HEK293 (cell line): ENCODE measurements around the gene GPR107.

Experiments
- CTCF ChIA-PET: fragments of 350-600 bp; formaldehyde crosslinking; extraction: SDS; loops from one replicate; lab custom pipeline; 2021; ENCODE audit warnings: antibody characterized with exemption; lab: Yijun Ruan, JAX
- POLR2A ChIA-PET: fragments of 300-600 bp; formaldehyde crosslinking; extraction: SDS; loops from one replicate; lab custom pipeline; 2020; ENCODE audit warnings: antibody characterized with exemption, inconsistent platforms; lab: Yijun Ruan, JAX
- H3K27ac ChIP-seq: fragments of 200-500 bp; sonication (Bioruptor generic); 2 replicates; pipeline ENCODE4 v1.5.1; 2014; ENCODE audit warnings: low read depth, low read length, control low read depth, inconsistent platforms; ENCODE audit errors: extremely low read depth
- H3K36me3 ChIP-seq, 2 experiments: fragments of 200-500 bp in 1 of 2; sonication (Bioruptor generic) in 1 of 2; 1 replicate in 1 of 2; 2 replicates in 1 of 2; pipeline ENCODE4 v1.5.1; 2014 to 2017; ENCODE audit warnings: inconsistent platforms in 2 of 2, low read length in 2 of 2; ENCODE audit not compliant: control insufficient read depth in 2 of 2, insufficient read depth in 1 of 2
- H3K4me1 ChIP-seq: fragments of 200-500 bp; sonication (Bioruptor generic); 2 replicates; pipeline ENCODE4 v1.5.1; 2014; ENCODE audit warnings: mild to moderate bottlenecking, low read length, inconsistent platforms; ENCODE audit not compliant: control insufficient read depth, insufficient read depth
- H3K4me3 ChIP-seq: 2 replicates; pipeline ENCODE4 v1.5.1; 2011; ENCODE audit warnings: low read depth, mild to moderate bottlenecking, control low read depth, low read length, moderate library complexity
- H3K9me3 ChIP-seq: fragments of 200-500 bp; sonication (Bioruptor generic); 2 replicates; pipeline ENCODE4 v1.5.1; 2014; ENCODE audit warnings: low read depth, low read length, inconsistent platforms; ENCODE audit not compliant: control insufficient read depth, insufficient read depth
- HOXA7 ChIP-seq: sonication (generic); formaldehyde crosslinking; IDR thresholded peaks from 2 replicates; pipeline ENCODE4 v1.8.1; 2022; ENCODE audit warnings: missing genetic modification reagents, borderline replicate concordance
- KLF7 ChIP-seq: fragments of 450-650 bp; formaldehyde crosslinking; IDR thresholded peaks from 2 replicates; pipeline ENCODE4 v1.5.1; 2016; ENCODE audit warnings: missing biosample characterization, missing genetic modification characterization, borderline replicate concordance
- PRDM10 ChIP-seq: fragments of 450-650 bp; formaldehyde crosslinking; IDR thresholded peaks from 2 replicates; pipeline ENCODE4 v1.5.1; 2016; ENCODE audit warnings: missing biosample characterization, missing genetic modification characterization
- PRDM6 ChIP-seq: fragments of 450-650 bp; formaldehyde crosslinking; IDR thresholded peaks from 2 replicates; pipeline ENCODE4 v1.5.1; 2017; ENCODE audit warnings: missing biosample characterization, missing genetic modification characterization
- SP7 ChIP-seq: fragments of 450-650 bp; formaldehyde crosslinking; IDR thresholded peaks from 2 replicates; pipeline ENCODE4 v1.5.1; 2016; ENCODE audit warnings: missing biosample characterization, missing genetic modification characterization
- WT1 ChIP-seq: fragments of 450-650 bp; formaldehyde crosslinking; IDR thresholded peaks from 2 replicates; pipeline ENCODE4 v1.5.1; 2016; ENCODE audit warnings: missing biosample characterization, missing genetic modification characterization
- ZFP69B ChIP-seq: fragments of 450-650 bp; formaldehyde crosslinking; IDR thresholded peaks from 2 replicates; pipeline ENCODE4 v1.5.1; 2016; ENCODE audit warnings: missing biosample characterization, missing genetic modification characterization
- ZIC2 ChIP-seq: fragments of 450-650 bp; formaldehyde crosslinking; IDR thresholded peaks from 2 replicates; pipeline ENCODE4 v1.5.1; 2016; ENCODE audit warnings: missing biosample characterization, missing genetic modification characterization
- ZNF114 ChIP-seq: fragments of 450-650 bp; formaldehyde crosslinking; IDR thresholded peaks from 2 replicates; pipeline ENCODE4 v1.5.0; 2017; ENCODE audit warnings: missing biosample characterization, missing genetic modification characterization
- ZNF121 ChIP-seq: fragments of 450-650 bp; formaldehyde crosslinking; IDR thresholded peaks from 2 replicates; pipeline ENCODE4 v1.5.1; 2016; ENCODE audit warnings: missing biosample characterization, missing genetic modification characterization
- ZNF248 ChIP-seq: fragments of 450-650 bp; formaldehyde crosslinking; IDR thresholded peaks from 2 replicates; pipeline ENCODE4 v1.5.1; 2017; ENCODE audit warnings: missing biosample characterization, missing genetic modification characterization
- ZNF596 ChIP-seq: fragments of 450-650 bp; IDR thresholded peaks from 2 replicates; pipeline ENCODE4 v1.5.0; 2018; ENCODE audit warnings: missing biosample characterization, mild to moderate bottlenecking, missing genetic modification characterization, moderate library complexity
- ZNF629 ChIP-seq: fragments of 450-650 bp; formaldehyde crosslinking; IDR thresholded peaks from 2 replicates; pipeline ENCODE4 v1.5.1; 2017; ENCODE audit warnings: missing biosample characterization, missing genetic modification characterization
- TF ChIP-seq, protein P1 (sequence below): fragments of 450-650 bp; formaldehyde crosslinking; IDR thresholded peaks from 2 replicates; pipeline ENCODE4 v1.5.1; 2016; ENCODE audit warnings: missing biosample characterization, missing genetic modification characterization, borderline replicate concordance
- TF ChIP-seq, protein P2 (sequence below): fragments of 450-650 bp; formaldehyde crosslinking; IDR thresholded peaks from 2 replicates; pipeline ENCODE4 v1.5.1; 2017; ENCODE audit warnings: missing biosample characterization, missing genetic modification characterization

The GPR107 gene

GRCh38 chr9:130062750-130063149 is 9.0 kb downstream of the GPR107 start:
- Histone ChIP-seq H3K9me3 (no peaks in the 10 kb centered on the region), H3K36me3 (peaks cover 0 to 10% of the 10 kb centered on the region in 2 experiments; a peak in 2 of 3 replicates), H3K4me1 (no peaks in the 10 kb centered on the region), H3K4me3 (no peak overlapping the region), H3K27ac (no peak overlapping the region)
- ChIA-PET CTCF (interaction anchor here (0.6 to 0.7 kb wide), 4 partner anchors 21 to 691 kb away, joined by 3 to 6 read pairs (median 5); no protein-coding TSS in a partner anchor), POLR2A (interaction anchor here (0.7 kb wide), 1 partner anchor 75 kb away, joined by 3 read pairs; no protein-coding TSS in a partner anchor)
- TF ChIP-seq HOXA7 (CRISPR knock-in tag) (no peak), ZNF121 (tag by site-specific recombination) (peak; percentile 73; the same call in 1 of the 2 replicates)

DNA sequence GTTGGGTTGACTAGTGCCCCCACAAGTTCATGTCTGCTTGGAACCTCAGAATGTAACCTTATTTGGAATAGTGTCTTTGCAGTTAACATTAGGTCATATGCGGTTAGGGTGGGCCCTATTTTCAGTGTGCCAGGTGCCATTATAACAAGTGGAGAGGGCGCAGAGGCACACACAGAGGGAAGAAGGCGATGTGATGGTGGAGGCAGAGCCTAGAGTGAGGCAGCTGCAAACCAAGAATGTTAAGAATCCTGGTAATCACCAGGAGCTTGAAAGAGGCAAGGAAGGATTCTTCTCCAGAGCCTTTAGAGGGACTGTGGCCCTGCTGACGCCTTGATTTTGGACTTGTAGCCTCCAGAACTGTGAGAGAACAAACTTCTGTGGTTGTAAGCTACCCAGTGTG is 10.9 kb downstream of the GPR107 start:
- Histone ChIP-seq H3K4me1 (no peaks in the 10 kb centered on the region), H3K4me3 (no peak overlapping the region), H3K9me3 (no peaks in the 10 kb centered on the region)
- POLR2A ChIA-PET = no interaction called here
- no peak for TF ChIP-seq ZNF114 (tag by site-specific recombination)
- TF ChIP-seq, all 188 proteins: peak for 0
- H3K27ac ChIP-seq = no peak overlapping the region
- H3K36me3 ChIP-seq = peaks cover 0 to 7% of the 10 kb centered on the region in 2 experiments; a peak in 2 of 3 replicates
- CTCF ChIA-PET = interaction anchor here (0.6 kb wide), 1 partner anchor 43 kb away, joined by 3 read pairs; no protein-coding TSS in a partner anchor

GRCh38 chr9:130069048-130069447 is 15.3 kb downstream of the GPR107 start:
- H3K9me3 ChIP-seq = no peaks in the 10 kb centered on the region
- ChIA-PET POLR2A (interaction anchor here (0.5 to 2.4 kb wide), 2 partner anchors 16 to 213 kb away, joined by 3 to 8 read pairs; partner anchors contain the start of gene GPR107), CTCF (interaction anchor here (0.8 to 1.2 kb wide), 2 partner anchors 29 to 32 kb away, joined by 3 to 4 read pairs; no protein-coding TSS in a partner anchor)
- no peak overlapping the region for H3K4me3 ChIP-seq
- no peak overlapping the region for H3K27ac ChIP-seq
- H3K36me3 ChIP-seq = peaks cover 0 to 3% of the 10 kb centered on the region in 2 experiments; a peak in 2 of 3 replicates
- TF ChIP-seq SP7 (no peak), ZNF596 (tag by site-specific recombination) (no peak), ZFP69B (tag by site-specific recombination) (no peak), ZNF248 (no peak), WT1 (tag by site-specific recombination) (no peak)
- TF ChIP-seq, protein P1, sequence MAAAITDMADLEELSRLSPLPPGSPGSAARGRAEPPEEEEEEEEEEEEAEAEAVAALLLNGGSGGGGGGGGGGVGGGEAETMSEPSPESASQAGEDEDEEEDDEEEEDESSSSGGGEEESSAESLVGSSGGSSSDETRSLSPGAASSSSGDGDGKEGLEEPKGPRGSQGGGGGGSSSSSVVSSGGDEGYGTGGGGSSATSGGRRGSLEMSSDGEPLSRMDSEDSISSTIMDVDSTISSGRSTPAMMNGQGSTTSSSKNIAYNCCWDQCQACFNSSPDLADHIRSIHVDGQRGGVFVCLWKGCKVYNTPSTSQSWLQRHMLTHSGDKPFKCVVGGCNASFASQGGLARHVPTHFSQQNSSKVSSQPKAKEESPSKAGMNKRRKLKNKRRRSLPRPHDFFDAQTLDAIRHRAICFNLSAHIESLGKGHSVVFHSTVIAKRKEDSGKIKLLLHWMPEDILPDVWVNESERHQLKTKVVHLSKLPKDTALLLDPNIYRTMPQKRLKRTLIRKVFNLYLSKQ (tag by site-specific recombination) = no peak
- TF ChIP-seq, protein P2, sequence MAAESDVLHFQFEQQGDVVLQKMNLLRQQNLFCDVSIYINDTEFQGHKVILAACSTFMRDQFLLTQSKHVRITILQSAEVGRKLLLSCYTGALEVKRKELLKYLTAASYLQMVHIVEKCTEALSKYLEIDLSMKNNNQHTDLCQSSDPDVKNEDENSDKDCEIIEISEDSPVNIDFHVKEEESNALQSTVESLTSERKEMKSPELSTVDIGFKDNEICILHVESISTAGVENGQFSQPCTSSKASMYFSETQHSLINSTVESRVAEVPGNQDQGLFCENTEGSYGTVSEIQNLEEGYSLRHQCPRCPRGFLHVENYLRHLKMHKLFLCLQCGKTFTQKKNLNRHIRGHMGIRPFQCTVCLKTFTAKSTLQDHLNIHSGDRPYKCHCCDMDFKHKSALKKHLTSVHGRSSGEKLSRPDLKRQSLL (tag by site-specific recombination) = no peak
- peaks cover 5% of the 10 kb centered on the region; the same call in 1 of the 2 replicates for H3K4me1 ChIP-seq

GRCh38 chr9:130072515-130073235 is 19.0 kb downstream of the GPR107 start:
- H3K27ac ChIP-seq = no peak overlapping the region
- POLR2A ChIA-PET = no interaction called here
- H3K9me3 ChIP-seq = no peaks in the 10 kb centered on the region
- H3K4me1 ChIP-seq = peaks cover 5% of the 10 kb centered on the region; the same call in 1 of the 2 replicates
- CTCF ChIA-PET = interaction anchor here (1.1 kb wide), 1 partner anchor 23 kb away, joined by 3 read pairs; no protein-coding TSS in a partner anchor
- H3K36me3 ChIP-seq = peaks cover 6 to 20% of the 10 kb centered on the region in 2 experiments; a peak in 2 of 3 replicates
- no peak overlapping the region for H3K4me3 ChIP-seq
- TF ChIP-seq PRDM10 = peak; percentile 82
- no peak for TF ChIP-seq KLF7
- peak; percentile 59 for TF ChIP-seq ZNF629 (tag by site-specific recombination)
- no peak for TF ChIP-seq ZIC2 (tag by site-specific recombination)
- TF ChIP-seq PRDM6 (tag by site-specific recombination) = peak; percentile 54
